Muscle of leg (tissue), 11 donors: ENCODE results near the gene BTRC. TPM values are rescaled to one million over a fixed set of nuclear protein-coding genes. Genes with fewer than 3 reads are reported as not detected.
"Not testable (repeated sequence)": the region's sequence is repeated elsewhere in the genome, so short reads cannot be mapped to it uniquely, and the experiment has no call there.

Source experiments
- DNase-seq: peaks from one replicate; pipeline ENCODE4 v3.0.0; 2013
- H3K27ac ChIP-seq: one replicate; pipeline ENCODE4 v1.5.1; 2013; ENCODE audit warnings: mild to moderate bottlenecking, low read length, control low read depth
- H3K27me3 ChIP-seq: one replicate; pipeline ENCODE4 v1.6.1; 2013; ENCODE audit warnings: low read length; ENCODE audit not compliant: control insufficient read depth, insufficient read depth
- H3K36me3 ChIP-seq: one replicate; pipeline ENCODE4 v1.6.1; 2013; ENCODE audit warnings: low read length; ENCODE audit not compliant: control insufficient read depth, insufficient read depth
- H3K4me1 ChIP-seq: one replicate; pipeline ENCODE4 v1.6.1; 2013; ENCODE audit warnings: low read length; ENCODE audit not compliant: control insufficient read depth, insufficient read depth
- H3K4me3 ChIP-seq: one replicate; pipeline ENCODE4 v1.5.1; 2013; ENCODE audit warnings: low read length, control low read depth
- H3K9me3 ChIP-seq: replicated peaks from 2 replicates; pipeline ENCODE4 v1.6.1; 2013; ENCODE audit warnings: low read depth, low read length; ENCODE audit not compliant: control insufficient read depth
- WGBS: methylation state at CpG from one replicate; pipeline ENCODE4 v1.1.5; 2013; ENCODE audit warnings: missing lambda C conversion rate; ENCODE audit not compliant: insufficient coverage; 5-methylcytosine and 5-hydroxymethylcytosine counted together
- polyA plus RNA-seq, 8 donors: library from polyadenylated mRNA; unstranded; fragments of 120-200 nt; gene quantifications; one replicate each; pipeline versions ENCODE4 v1.2.1 to v1.2.3, GENCODE V29; 2013; ENCODE audit warnings: inconsistent platforms in 1 of 8, low replicate concordance in 1 of 8; ENCODE audit not compliant: insufficient read length in 8 of 8, insufficient read depth in 1 of 8
- total RNA-seq: library from RNA; stranded (reverse); fragments of 120-200 nt; gene quantifications from one replicate; pipeline ENCODE4 v1.2.4, GENCODE V29; 2013

BTRC gene
- total and polyA plus RNA-seq, 9 donors: 14.3 to 27.4 (median 23.4) TPM

- no peak for DNase-seq
- no peak overlapping the region for H3K27ac ChIP-seq
- 54% methylated on average over 2 of the region's 4 CpGs for WGBS
- H3K4me1 ChIP-seq: no peaks in the 10 kb centered on the region
- no peak overlapping the region for H3K4me3 ChIP-seq
- H3K27me3 ChIP-seq: peaks cover 14% of the 10 kb centered on the region
- no peaks in the 10 kb centered on the region for H3K36me3 ChIP-seq
- H3K9me3 ChIP-seq: no peaks in the 10 kb centered on the region
Observed at GRCh38 chr10:101321073-101321472, 32.9 kb upstream of the BTRC start.

- Histone ChIP-seq H3K4me1 (no peaks in the 10 kb centered on the region), H3K9me3 (no peaks in the 10 kb centered on the region), H3K36me3 (no peaks in the 10 kb centered on the region), H3K27me3 (peaks cover 13% of the 10 kb centered on the region), H3K4me3 (no peak overlapping the region), H3K27ac (no peak overlapping the region)
- no peak for DNase-seq
- WGBS: 44% methylated on average over 13 of the region's 21 CpGs
Observed at GRCh38 chr10:101322266-101323108, 31.5 kb upstream of the BTRC start.

GRCh38 chr10:101323495-101323894, 30.5 kb upstream of the BTRC start:
- H3K4me1 ChIP-seq: no peaks in the 10 kb centered on the region
- H3K27ac ChIP-seq: no peak overlapping the region
- no peak for DNase-seq
- no peak overlapping the region for H3K4me3 ChIP-seq
- peaks cover 12% of the 10 kb centered on the region for H3K27me3 ChIP-seq
- H3K36me3 ChIP-seq: no peaks in the 10 kb centered on the region
- 74% methylated on average over 2 of the region's 2 CpGs for WGBS
- H3K9me3 ChIP-seq: no peaks in the 10 kb centered on the region

- H3K4me3 ChIP-seq, DNase-seq, H3K27ac ChIP-seq, H3K9me3 ChIP-seq, H3K36me3 ChIP-seq: not testable (repeated sequence)
- Histone ChIP-seq H3K4me1 (peaks cover 18% of the 10 kb centered on the region), H3K27me3 (peaks cover 11% of the 10 kb centered on the region)
- WGBS: 100% methylated on average over 1 of the region's 1 CpG
Observed at GRCh38 chr10:101327454-101327853, 26.5 kb upstream of the BTRC start.

- WGBS: 71% methylated on average over 1 of the region's 3 CpGs
- Histone ChIP-seq H3K4me1 (peaks cover 18% of the 10 kb centered on the region), H3K9me3 (no peaks in the 10 kb centered on the region), H3K27ac (no peak overlapping the region), H3K36me3 (no peaks in the 10 kb centered on the region), H3K4me3 (no peak overlapping the region), H3K27me3 (peaks cover 5% of the 10 kb centered on the region)
- peak; percentile 29 for DNase-seq
Observed at GRCh38 chr10:101329341-101330032, 24.5 kb upstream of the BTRC start.

GRCh38 chr10:101330231-101330630, 23.7 kb upstream of the BTRC start:
- peak; percentile 19 for DNase-seq
- 75% methylated on average over 1 of the region's 4 CpGs for WGBS
- Histone ChIP-seq H3K27ac (no peak overlapping the region), H3K9me3 (no peaks in the 10 kb centered on the region), H3K4me1 (peaks cover 18% of the 10 kb centered on the region), H3K27me3 (peaks cover 5% of the 10 kb centered on the region), H3K36me3 (no peaks in the 10 kb centered on the region), H3K4me3 (no peak overlapping the region)

GRCh38 chr10:101330631-101331225, 23.2 kb upstream of the BTRC start:
- H3K36me3 ChIP-seq: no peaks in the 10 kb centered on the region
- DNase-seq: peak; percentile 35
- H3K27ac ChIP-seq: no peak overlapping the region
- H3K4me3 ChIP-seq: no peak overlapping the region
- WGBS: 35% methylated on average over 3 of the region's 14 CpGs
- H3K27me3 ChIP-seq: peaks cover 5% of the 10 kb centered on the region
- no peaks in the 10 kb centered on the region for H3K9me3 ChIP-seq
- peaks cover 18% of the 10 kb centered on the region for H3K4me1 ChIP-seq

- peaks cover 2% of the 10 kb centered on the region for H3K27me3 ChIP-seq
- no peaks in the 10 kb centered on the region for H3K36me3 ChIP-seq
- no peak overlapping the region for H3K27ac ChIP-seq
- peaks cover 18% of the 10 kb centered on the region for H3K4me1 ChIP-seq
- no peak for DNase-seq
- WGBS: 50% methylated on average over 2 of the region's 2 CpGs
- no peaks in the 10 kb centered on the region for H3K9me3 ChIP-seq
- H3K4me3 ChIP-seq: no peak overlapping the region
Observed at GRCh38 chr10:101331956-101332355, 22.0 kb upstream of the BTRC start.

GRCh38 chr10:101334259-101334658, 19.7 kb upstream of the BTRC start:
- not testable (repeated sequence) for H3K27me3 ChIP-seq, H3K4me3 ChIP-seq, H3K9me3 ChIP-seq, DNase-seq, H3K27ac ChIP-seq, H3K36me3 ChIP-seq
- H3K4me1 ChIP-seq: peaks cover 17% of the 10 kb centered on the region
- 83% methylated on average over 2 of the region's 5 CpGs for WGBS

GRCh38 chr10:101336382-101336781, 17.6 kb upstream of the BTRC start:
- H3K4me1 ChIP-seq: peaks cover 2% of the 10 kb centered on the region
- no peaks in the 10 kb centered on the region for H3K9me3 ChIP-seq
- no peaks in the 10 kb centered on the region for H3K36me3 ChIP-seq
- DNase-seq: no peak
- no peak overlapping the region for H3K27ac ChIP-seq
- peaks cover 2% of the 10 kb centered on the region for H3K27me3 ChIP-seq
- no peak overlapping the region for H3K4me3 ChIP-seq
